Peyer's patch (tissue), 4 donors: ENCODE data around the gene RAB6A. TPM values are rescaled to one million over a fixed set of nuclear protein-coding genes. Genes with fewer than 3 reads are reported as not detected.

Experiments used
- DNase-seq, 3 donors: peaks; one replicate each; pipeline ENCODE4 v3.0.0-alpha.2; 2017 to 2019
- H3K27ac ChIP-seq, 4 donors: fragments of 200-600 bp; sonication (generic); one replicate each; pipeline ENCODE4 v1.5.1; 2016 to 2019
- H3K27me3 ChIP-seq, 2 donors: fragments of 200-600 bp; sonication (generic); one replicate each; pipeline ENCODE4 v1.5.1; 2019
- H3K36me3 ChIP-seq, 3 donors: fragments of 200-600 bp; sonication (generic); one replicate each; pipeline ENCODE4 v1.5.1; 2016 to 2019
- H3K4me1 ChIP-seq, 4 donors: fragments of 200-600 bp; sonication (generic); one replicate each; pipeline ENCODE4 v1.5.1; 2016 to 2019
- H3K4me3 ChIP-seq, 4 donors: fragments of 200-600 bp; sonication (generic); 1 replicate in 3 of 4; 2 replicates in 1 of 4; pipeline ENCODE4 v1.5.1; 2016 to 2019; ENCODE audit warnings: mild to moderate bottlenecking in 1 of 4
- H3K9me3 ChIP-seq, 4 donors: fragments of 200-600 bp; sonication (generic); one replicate each; pipeline ENCODE4 v1.5.1; 2016 to 2019; ENCODE audit warnings: mild to moderate bottlenecking in 1 of 4
- POLR2A ChIP-seq, 2 donors: fragments of 450-650 bp; IDR thresholded peaks; one replicate each; pipeline ENCODE4 v1.5.1; 2017; ENCODE audit warnings: antibody characterized with exemption in 2 of 2, mild to moderate bottlenecking in 2 of 2, moderate library complexity in 2 of 2
- total RNA-seq, 4 donors: library from RNA; depleted of rRNA; stranded (reverse); fragments of >200 nt; gene quantifications; one replicate each; pipeline ENCODE4 v1.1.0, GENCODE V29; 2016
- TF ChIP-seq, protein P1 (sequence below), 6 experiments: fragments of 450-650 bp in 4 of 6; fragments of 200-600 bp in 2 of 6; sonication (generic) in 1 of 6; IDR thresholded peaks; one replicate each; pipeline ENCODE4 v1.5.1; 2017 to 2019; ENCODE audit warnings: antibody characterized with exemption in 6 of 6, mild to moderate bottlenecking in 3 of 6, moderate library complexity in 1 of 6

The RAB6A gene
- total RNA-seq, 4 donors from 2014 or later: 76.7 to 198 (median 182) TPM

GRCh38 chr11:73632996-73633395, 127.9 kb downstream of the RAB6A start:
- DNase-seq: no peak
- TF ChIP-seq, protein P1, sequence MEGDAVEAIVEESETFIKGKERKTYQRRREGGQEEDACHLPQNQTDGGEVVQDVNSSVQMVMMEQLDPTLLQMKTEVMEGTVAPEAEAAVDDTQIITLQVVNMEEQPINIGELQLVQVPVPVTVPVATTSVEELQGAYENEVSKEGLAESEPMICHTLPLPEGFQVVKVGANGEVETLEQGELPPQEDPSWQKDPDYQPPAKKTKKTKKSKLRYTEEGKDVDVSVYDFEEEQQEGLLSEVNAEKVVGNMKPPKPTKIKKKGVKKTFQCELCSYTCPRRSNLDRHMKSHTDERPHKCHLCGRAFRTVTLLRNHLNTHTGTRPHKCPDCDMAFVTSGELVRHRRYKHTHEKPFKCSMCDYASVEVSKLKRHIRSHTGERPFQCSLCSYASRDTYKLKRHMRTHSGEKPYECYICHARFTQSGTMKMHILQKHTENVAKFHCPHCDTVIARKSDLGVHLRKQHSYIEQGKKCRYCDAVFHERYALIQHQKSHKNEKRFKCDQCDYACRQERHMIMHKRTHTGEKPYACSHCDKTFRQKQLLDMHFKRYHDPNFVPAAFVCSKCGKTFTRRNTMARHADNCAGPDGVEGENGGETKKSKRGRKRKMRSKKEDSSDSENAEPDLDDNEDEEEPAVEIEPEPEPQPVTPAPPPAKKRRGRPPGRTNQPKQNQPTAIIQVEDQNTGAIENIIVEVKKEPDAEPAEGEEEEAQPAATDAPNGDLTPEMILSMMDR (IDR thresholded peaks at IDR 0.05): no peak
- TF ChIP-seq POLR2A (IDR thresholded peaks at IDR 0.05): no peak
- no peaks in the 10 kb centered on the region for H3K4me1 ChIP-seq

GRCh38 chr11:73629907-73630306, 131.0 kb downstream of the RAB6A start:
- H3K9me3 ChIP-seq: no peaks in the 10 kb centered on the region
- no peak for DNase-seq
- H3K36me3 ChIP-seq: no peaks in the 10 kb centered on the region
- no peak overlapping the region for H3K4me3 ChIP-seq
- H3K27me3 ChIP-seq: no peaks in the 10 kb centered on the region
- no peak overlapping the region for H3K27ac ChIP-seq
- no peak for TF ChIP-seq POLR2A (IDR thresholded peaks at IDR 0.05)
- TF ChIP-seq, protein P1 (IDR thresholded peaks at IDR 0.05): no peak
- H3K4me1 ChIP-seq: no peaks in the 10 kb centered on the region

More at GRCh38 chr11:73632996-73633395, 127.9 kb downstream of the RAB6A start:
- Histone ChIP-seq H3K36me3 (no peaks in the 10 kb centered on the region), H3K4me3 (no peak overlapping the region), H3K27me3 (no peaks in the 10 kb centered on the region), H3K27ac (no peak overlapping the region), H3K9me3 (no peaks in the 10 kb centered on the region)

DNA sequence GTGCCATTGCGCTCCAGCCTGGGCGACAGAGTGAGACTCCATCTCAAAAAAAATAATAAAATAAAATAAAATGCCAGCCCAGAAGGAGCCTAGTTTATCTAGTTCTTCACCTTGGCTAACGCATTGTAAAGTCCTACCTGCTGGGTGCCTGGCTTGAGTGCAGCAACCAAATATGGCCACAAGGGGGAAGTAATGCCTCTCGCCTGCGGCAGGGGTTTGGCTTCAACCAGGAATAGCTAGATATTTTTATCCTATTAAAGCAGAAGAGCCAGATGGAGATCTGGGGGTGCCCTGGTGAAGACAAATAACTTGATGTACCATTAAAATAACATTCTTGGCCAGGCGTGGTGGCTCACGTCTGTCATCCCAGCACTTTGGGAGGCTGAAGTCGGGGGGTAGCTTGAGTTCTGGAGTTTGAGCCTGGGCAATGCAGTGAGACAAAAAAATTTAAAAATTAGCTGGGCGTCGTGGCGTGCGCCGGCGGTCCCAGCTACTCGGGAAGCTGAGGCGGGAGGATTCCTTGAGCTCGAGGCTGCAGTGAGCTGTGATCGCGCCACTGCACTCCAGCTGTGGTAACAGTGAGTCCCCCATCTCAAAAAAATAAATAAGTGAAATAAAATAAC, 135.1 kb downstream of the RAB6A start:
- peak; percentile 46 to 90 (median 71) for DNase-seq
- TF ChIP-seq, protein P1 (IDR thresholded peaks at IDR 0.05): peak; percentile 34 to 94 (median 82)
- TF ChIP-seq POLR2A (IDR thresholded peaks at IDR 0.05): no peak
- H3K9me3 ChIP-seq: no peaks in the 10 kb centered on the region
- H3K36me3 ChIP-seq: no peaks in the 10 kb centered on the region
- H3K4me1 ChIP-seq: no peaks in the 10 kb centered on the region
- H3K27me3 ChIP-seq: no peaks in the 10 kb centered on the region
- no peak overlapping the region for H3K27ac ChIP-seq
- peak overlapping the region in 1 of 4 donors; percentile 16 for H3K4me3 ChIP-seq

Other genes with a start within 250 kb of the RAB6A start
- gene FAM168A, start 163.0 kb downstream of the RAB6A start, total RNA-seq: 10 to 100 TPM; 22.2 to 35.7 (median 30.4) TPM
- gene PLEKHB1, start 114.5 kb downstream of the RAB6A start, total RNA-seq: 10 to 100 TPM; 10.3 to 29.7 (median 12.0) TPM
- 10 to 100 TPM; 26.8 to 50.3 (median 33.3) TPM for gene MRPL48, start 26.8 kb upstream of the RAB6A start, total RNA-seq
- 100 to 1,000 TPM in 1 of 4 donors, 10 to 100 TPM in 3; 42.9 to 106 (median 87.8) TPM for gene COA4, start 115.8 kb upstream of the RAB6A start, total RNA-seq
- 10 to 100 TPM; 16.6 to 18.2 (median 16.6) TPM for gene PAAF1, start 115.9 kb upstream of the RAB6A start, total RNA-seq
- 1 to 10 TPM in 1 of 4 donors, under 1 TPM in 1, not detected in 2; 0.54 to 4.4 TPM for gene DNAJB13, start 190.0 kb upstream of the RAB6A start, total RNA-seq
- 100 to 1,000 TPM in 1 of 4 donors, 10 to 100 TPM in 3; 10.7 to 180 (median 27.4) TPM for gene UCP2, start 221.8 kb upstream of the RAB6A start, total RNA-seq
- 1 to 10 TPM in 3 of 4 donors, under 1 TPM in 1; 0.76 to 3.4 (median 2.2) TPM for gene UCP3, start 248.0 kb upstream of the RAB6A start, total RNA-seq